NCI-H2171 treated with DMSO at 0.1 percent for 48 hours (cell line): ENCODE measurements around the gene RNU5D-1.
A peak's percentile ranks its signal among the peaks of the same experiment; 100 is the strongest.
"Not testable (repeated sequence)": the region's sequence is repeated elsewhere in the genome, so short reads cannot be mapped to it uniquely, and the experiment has no call there.

ENCODE experiments used
- DNase-seq: peaks from one replicate; lab custom pipeline; 2025; lab: John Stamatoyannopoulos, UW

Gene RNU5D-1

GRCh38 chr1:44699375-44699774 lies 31.6 kb downstream of the RNU5D-1 start:
- not testable (repeated sequence) for DNase-seq

- no peak for DNase-seq
Observed at GRCh38 chr1:44698138-44698537, 32.8 kb downstream of the RNU5D-1 start.

- no peak for DNase-seq
Observed at GRCh38 chr1:44696789-44697345, 34.1 kb downstream of the RNU5D-1 start.

GRCh38 chr1:44696101-44696500 lies 34.9 kb downstream of the RNU5D-1 start:
- DNase-seq: no peak

- DNase-seq: no peak
Observed at GRCh38 chr1:44695671-44696070, 35.3 kb downstream of the RNU5D-1 start.

GRCh38 chr1:44694863-44695478 lies 36.0 kb downstream of the RNU5D-1 start:
- no peak for DNase-seq

GRCh38 chr1:44693900-44694299 lies 37.1 kb downstream of the RNU5D-1 start:
- no peak for DNase-seq

GRCh38 chr1:44693159-44693558 lies 37.8 kb downstream of the RNU5D-1 start:
- DNase-seq: no peak

GRCh38 chr1:44689447-44689765 lies 41.6 kb downstream of the RNU5D-1 start:
- DNase-seq: no peak

- no peak for DNase-seq
Observed at GRCh38 chr1:44688760-44689446, 42.1 kb downstream of the RNU5D-1 start.

GRCh38 chr1:44685881-44686280 lies 45.1 kb downstream of the RNU5D-1 start:
- DNase-seq: no peak

GRCh38 chr1:44685218-44685617 lies 45.8 kb downstream of the RNU5D-1 start:
- DNase-seq: no peak

GRCh38 chr1:44684525-44684924 lies 46.4 kb downstream of the RNU5D-1 start:
- no peak for DNase-seq

GRCh38 chr1:44682883-44683265 lies 48.1 kb downstream of the RNU5D-1 start:
- DNase-seq: no peak

GRCh38 chr1:44681905-44682882 lies 48.8 kb downstream of the RNU5D-1 start:
- peak; percentile 35 for DNase-seq
